ENCODE data around the gene TSPAN15.
"Not testable (repeated sequence)": the region's sequence is repeated elsewhere in the genome, so short reads cannot be mapped to it uniquely, and the experiment has no call there.

Gene TSPAN15

DNA sequence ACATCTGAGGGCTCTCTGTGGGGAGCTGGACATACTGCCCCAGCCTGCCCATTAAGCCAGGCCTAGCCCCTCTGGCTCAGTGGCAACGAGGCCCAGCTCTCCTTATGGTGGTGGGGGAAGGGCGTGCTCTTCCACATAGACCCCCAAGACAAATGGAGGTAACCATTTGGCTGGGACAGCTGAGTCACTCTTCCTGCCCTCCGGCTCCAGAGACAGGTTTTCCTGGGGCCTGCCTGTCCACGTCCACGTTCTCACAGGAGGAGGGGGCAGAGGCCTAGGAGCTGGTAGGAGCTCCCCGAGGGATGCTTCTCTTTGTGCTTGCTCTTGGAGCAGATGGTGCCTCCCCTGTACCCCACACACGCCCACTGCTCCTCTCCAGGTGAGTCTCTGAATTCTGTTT is 33.5 kb downstream of the TSPAN15 start:
- TF ChIP-seq, protein P1, sequence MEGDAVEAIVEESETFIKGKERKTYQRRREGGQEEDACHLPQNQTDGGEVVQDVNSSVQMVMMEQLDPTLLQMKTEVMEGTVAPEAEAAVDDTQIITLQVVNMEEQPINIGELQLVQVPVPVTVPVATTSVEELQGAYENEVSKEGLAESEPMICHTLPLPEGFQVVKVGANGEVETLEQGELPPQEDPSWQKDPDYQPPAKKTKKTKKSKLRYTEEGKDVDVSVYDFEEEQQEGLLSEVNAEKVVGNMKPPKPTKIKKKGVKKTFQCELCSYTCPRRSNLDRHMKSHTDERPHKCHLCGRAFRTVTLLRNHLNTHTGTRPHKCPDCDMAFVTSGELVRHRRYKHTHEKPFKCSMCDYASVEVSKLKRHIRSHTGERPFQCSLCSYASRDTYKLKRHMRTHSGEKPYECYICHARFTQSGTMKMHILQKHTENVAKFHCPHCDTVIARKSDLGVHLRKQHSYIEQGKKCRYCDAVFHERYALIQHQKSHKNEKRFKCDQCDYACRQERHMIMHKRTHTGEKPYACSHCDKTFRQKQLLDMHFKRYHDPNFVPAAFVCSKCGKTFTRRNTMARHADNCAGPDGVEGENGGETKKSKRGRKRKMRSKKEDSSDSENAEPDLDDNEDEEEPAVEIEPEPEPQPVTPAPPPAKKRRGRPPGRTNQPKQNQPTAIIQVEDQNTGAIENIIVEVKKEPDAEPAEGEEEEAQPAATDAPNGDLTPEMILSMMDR (conservative IDR thresholded peaks at IDR 0.05; ENCODE audit: low read length), result no peak
- H3K4me3 ChIP-seq (ENCODE audit: low read length), result no peak overlapping the region
- no peak for DNase-seq (ENCODE audit: low read depth)

DNA sequence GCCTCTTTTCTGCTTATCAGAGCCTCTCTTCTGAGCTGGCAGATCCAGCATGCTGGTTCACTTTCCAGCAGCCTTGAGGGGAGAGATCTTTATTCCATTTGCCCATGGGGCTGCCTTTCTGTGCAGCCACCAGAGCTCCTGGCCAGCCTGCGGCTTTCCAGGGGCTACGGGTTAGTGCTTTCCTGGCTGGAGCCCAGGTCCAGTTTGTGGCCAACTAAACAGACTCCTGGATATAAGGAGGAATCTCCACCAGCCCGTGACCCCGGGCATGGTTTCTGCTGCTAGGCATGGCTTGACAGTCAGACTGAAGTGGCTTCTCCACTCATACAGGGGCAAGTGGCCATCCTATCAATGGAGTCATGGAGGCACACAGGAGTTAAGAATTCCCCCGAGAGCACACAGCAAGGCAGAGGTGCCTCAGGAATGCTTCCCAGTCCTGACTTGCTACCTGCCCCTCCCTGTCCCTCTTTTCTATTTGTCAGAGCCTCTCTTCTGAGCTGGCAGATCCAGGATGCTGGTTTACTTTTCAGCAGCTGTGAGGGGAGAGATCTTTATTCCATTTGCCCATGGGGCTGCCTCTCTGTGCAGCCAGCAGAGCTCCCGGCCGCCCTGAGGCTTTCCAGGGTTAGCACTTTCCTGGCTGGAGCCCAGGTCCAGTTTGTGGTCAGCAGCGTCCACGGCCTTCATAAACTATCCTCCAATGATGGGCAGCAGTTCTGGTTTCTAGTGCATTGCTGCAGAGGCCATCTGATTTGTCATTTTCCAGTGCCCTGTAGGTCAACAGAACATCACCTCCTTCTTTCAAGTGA is 35.9 kb downstream of the TSPAN15 start:
- no peak overlapping the region for H3K4me3 ChIP-seq (ENCODE audit: low read length)
- DNase-seq (ENCODE audit: low read depth), result no peak
- TF ChIP-seq, protein P1 (conservative IDR thresholded peaks at IDR 0.05; ENCODE audit: low read length), result no peak

DNA sequence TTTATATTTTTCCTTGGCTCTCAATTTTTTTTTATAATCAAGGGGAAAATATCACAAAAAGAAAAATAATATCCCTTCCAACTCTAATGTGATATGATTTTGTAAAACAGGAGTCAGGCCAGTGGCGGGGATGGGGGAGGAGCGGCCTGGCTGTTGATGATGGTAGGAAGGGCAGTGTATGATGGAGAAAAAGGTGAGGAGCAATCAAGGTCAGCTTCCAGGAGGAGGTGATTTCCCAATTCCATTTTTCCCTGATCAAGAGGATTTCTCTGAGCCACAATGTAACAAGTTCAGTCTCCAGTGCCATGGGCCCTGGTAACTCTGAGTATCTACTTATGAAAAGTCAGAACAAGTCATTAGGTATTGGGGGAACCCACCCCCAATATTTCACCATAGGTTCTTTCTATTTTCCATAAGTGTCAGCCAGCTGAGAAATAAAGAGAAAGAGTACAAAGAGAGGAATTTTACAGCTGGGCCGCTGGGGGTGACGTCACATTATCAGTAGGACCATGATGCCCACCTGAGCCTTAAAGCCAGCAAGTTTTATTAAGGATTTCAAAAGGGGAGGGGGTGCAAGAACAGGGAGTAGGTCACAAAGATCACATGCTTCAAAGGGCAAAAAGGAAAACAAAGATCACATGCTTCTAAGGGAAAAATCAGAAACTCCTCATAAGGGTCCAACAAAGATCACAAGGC is 37.0 kb downstream of the TSPAN15 start:
- DNase-seq (ENCODE audit: low read depth); H3K4me3 ChIP-seq (ENCODE audit: low read length): not testable (repeated sequence)

DNA sequence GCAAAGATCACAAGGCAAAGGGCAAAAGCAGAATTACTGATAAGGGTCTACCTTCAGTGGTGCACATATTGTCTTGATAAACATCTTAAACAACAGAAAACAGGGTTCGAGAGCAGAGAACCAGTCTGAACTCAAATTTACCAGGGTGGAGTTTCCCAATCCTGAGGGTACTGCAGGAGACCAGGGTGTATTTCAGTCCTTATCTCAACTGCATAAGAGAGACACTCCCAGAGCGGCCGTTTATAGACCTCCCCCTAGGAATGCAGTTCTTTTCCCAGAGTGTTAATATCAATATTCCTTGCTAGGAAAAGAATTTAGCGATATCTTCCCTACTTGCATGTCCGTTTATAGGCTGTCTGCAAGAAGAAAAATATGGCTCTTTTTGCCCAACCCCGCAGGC is 37.6 kb downstream of the TSPAN15 start:
- not testable (repeated sequence) for H3K4me3 ChIP-seq (ENCODE audit: low read length); DNase-seq (ENCODE audit: low read depth)

DNA sequence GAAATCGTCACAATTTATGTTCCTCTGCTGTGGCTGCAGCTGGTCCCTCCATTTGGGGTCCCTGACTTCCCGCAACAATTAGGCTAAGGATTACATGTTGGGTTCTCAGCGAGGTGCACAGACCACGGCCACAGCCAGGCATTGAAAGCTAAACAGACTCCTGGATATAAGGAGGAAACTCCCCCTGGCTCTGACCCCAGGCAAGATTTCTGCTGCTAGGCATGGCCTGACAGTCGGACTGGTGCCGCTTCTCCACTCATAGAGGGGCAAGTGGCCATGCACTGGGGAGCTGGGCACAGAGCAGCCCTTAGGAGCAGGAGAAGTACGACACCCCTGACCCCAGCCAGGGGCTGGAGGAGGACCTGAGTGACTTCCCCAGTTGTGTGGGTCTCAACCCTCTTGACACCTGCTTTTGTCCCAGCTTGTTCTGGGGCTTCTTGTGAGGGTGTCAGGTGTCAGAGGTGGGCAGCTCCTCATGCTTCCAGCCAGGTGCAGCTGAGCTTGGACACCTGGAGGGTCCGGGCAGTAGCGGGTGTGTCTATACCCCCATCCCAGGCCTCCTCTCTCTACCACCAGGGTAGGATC is 38.3 kb downstream of the TSPAN15 start:
- H3K4me3 ChIP-seq (ENCODE audit: low read length), result no peak overlapping the region
- TF ChIP-seq, protein P1 (conservative IDR thresholded peaks at IDR 0.05; ENCODE audit: low read length), result no peak
- DNase-seq (ENCODE audit: low read depth), result no peak

DNA sequence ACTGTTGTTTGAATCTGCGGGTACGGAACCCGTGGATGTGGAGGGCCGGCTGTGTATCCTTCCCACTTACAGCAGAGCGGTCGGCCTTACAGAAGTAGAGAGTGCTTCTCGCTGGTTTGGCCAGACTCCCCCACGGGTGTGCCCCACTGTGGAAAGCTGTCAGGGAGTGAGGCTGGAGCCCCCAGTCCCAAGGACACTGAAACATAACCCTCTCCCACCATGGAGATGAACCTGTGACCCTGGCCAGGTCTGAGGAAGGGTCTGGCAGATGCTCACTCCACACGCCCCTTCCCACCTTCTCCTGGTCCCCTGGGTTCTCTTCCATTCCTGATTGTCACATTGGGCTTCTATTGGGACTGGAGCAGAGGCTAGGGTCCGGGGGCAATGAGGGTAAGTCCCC is 39.6 kb downstream of the TSPAN15 start:
- no peak overlapping the region for H3K4me3 ChIP-seq (ENCODE audit: low read length)
- DNase-seq (ENCODE audit: low read depth), result no peak
- TF ChIP-seq, protein P1 (conservative IDR thresholded peaks at IDR 0.05; ENCODE audit: low read length), result no peak

DNA sequence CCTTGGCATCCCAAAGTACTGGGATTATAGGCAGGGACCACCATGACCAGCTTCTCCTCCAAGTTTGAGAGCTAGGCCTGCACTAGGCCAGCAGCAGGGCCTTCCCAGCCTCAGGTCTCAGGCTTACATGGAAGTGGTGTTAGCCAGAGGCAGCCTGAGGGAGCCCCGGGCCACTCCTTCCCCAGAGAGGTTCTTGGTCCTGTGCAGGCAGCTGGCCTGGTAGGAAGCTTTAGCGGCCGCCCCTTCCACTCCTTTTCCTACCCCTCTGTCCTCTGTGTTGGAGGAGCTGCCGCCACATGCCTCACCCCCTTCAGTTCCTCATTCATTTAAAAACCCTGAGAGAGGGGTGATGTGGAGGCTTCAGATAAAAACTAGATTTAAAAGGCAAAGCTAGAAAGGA is 40.3 kb downstream of the TSPAN15 start:
- no peak overlapping the region for H3K4me3 ChIP-seq (ENCODE audit: low read length)
- TF ChIP-seq, protein P1 (conservative IDR thresholded peaks at IDR 0.05; ENCODE audit: low read length), result no peak
- no peak for DNase-seq (ENCODE audit: low read depth)
